Epithelial cell of prostate (primary cell): ENCODE data around the gene MED26.
A peak's percentile ranks its signal among the peaks of the same experiment; 100 is the strongest.
"Not testable (repeated sequence)": the region's sequence is repeated elsewhere in the genome, so short reads cannot be mapped to it uniquely, and the experiment has no call there.

Source experiments
- DNase-seq: peaks from one replicate; pipeline ENCODE4 v3.0.0-alpha.2; 2011; ENCODE audit warnings: low read depth, low spot score
- H3K27ac ChIP-seq: fragments of 450-650 bp; 2 replicates; pipeline ENCODE4 v1.5.1; 2017; ENCODE audit warnings: mild to moderate bottlenecking

Gene MED26

GRCh38 chr19:16579381-16579780 is 48.6 kb downstream of the MED26 start:
- no peak for DNase-seq
- peak overlapping the region; percentile 14 for H3K27ac ChIP-seq

DNA sequence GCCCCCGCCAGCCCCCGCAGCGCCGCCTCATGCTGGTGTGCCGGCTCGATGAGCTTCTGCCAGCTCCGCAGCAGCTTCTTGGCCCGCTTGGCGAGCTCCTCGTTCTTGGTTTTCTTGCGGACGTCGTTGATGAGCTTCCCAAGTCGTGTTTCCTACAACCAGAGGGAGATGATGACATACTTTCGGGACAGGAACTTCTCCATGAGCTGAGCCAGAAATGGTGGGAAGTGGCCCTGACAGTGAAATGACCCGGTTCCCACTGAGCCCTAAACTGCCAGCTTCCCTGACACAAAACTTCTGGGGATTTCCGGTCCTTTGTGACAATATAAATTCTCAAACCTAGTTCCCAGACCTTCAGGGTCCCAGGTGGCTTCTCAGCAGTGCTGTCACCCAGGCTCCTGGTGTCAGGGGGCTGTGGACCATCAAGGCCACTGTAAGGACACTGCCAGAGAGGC is 50.4 kb downstream of the MED26 start:
- no peak for DNase-seq
- H3K27ac ChIP-seq = no peak overlapping the region

DNA sequence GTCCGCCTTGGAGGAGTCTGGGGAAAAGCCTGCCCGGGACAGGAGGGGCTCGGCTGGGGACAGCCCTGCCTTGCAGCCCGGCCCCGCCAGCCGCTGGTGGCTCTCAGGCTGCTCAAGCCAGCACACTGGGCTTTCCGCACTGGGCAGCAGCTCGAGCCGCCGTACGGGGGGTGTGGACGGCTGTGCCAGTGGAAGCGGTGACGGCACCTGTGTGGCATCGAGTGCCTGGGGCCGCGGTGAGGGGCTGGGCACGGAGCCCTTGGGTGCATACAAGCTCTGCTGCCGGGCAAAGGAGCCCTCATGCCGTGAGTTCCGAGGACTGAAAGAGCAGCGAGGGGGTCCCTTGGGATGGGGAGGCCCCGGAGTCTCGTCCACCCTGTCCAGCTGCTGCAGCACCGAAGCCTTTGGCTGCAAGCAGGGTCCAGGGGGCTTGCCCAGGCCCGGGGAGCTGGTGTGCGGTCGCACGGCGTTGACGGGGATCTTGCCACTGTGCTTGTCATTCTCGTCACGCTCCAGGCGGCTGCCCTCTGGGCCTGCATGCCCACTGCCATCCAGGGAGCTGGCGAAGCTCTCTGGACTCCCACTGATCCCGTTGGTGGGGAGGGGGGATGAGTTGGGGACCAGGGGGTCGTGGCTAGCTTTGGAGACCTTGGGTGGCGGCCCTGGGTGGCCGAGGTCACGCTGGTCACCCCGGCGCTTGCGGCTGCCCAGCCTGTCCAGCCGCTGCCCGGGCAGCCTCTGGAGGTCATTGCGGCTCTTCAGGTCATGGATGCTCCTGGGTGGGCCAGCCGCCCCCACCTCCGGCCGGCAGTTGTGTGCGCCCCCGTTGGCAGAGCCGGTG is 51.1 kb downstream of the MED26 start:
- H3K27ac ChIP-seq = no peak overlapping the region

GRCh38 chr19:16575861-16576689 is 51.9 kb downstream of the MED26 start:
- no peak for DNase-seq
- no peak overlapping the region for H3K27ac ChIP-seq

More for the DNA sequence above, 51.1 kb downstream of the MED26 start:
- DNase-seq = no peak

GRCh38 chr19:16575282-16575681 is 52.7 kb downstream of the MED26 start:
- H3K27ac ChIP-seq = no peak overlapping the region
- DNase-seq = no peak

- H3K27ac ChIP-seq = no peak overlapping the region
- DNase-seq = no peak
These were observed 54.1 kb downstream of the MED26 start for GRCh38 chr19:16573925-16574324.

GRCh38 chr19:16573296-16573695 is 54.7 kb downstream of the MED26 start:
- DNase-seq = no peak
- peak overlapping the region; percentile 88 for H3K27ac ChIP-seq

DNA sequence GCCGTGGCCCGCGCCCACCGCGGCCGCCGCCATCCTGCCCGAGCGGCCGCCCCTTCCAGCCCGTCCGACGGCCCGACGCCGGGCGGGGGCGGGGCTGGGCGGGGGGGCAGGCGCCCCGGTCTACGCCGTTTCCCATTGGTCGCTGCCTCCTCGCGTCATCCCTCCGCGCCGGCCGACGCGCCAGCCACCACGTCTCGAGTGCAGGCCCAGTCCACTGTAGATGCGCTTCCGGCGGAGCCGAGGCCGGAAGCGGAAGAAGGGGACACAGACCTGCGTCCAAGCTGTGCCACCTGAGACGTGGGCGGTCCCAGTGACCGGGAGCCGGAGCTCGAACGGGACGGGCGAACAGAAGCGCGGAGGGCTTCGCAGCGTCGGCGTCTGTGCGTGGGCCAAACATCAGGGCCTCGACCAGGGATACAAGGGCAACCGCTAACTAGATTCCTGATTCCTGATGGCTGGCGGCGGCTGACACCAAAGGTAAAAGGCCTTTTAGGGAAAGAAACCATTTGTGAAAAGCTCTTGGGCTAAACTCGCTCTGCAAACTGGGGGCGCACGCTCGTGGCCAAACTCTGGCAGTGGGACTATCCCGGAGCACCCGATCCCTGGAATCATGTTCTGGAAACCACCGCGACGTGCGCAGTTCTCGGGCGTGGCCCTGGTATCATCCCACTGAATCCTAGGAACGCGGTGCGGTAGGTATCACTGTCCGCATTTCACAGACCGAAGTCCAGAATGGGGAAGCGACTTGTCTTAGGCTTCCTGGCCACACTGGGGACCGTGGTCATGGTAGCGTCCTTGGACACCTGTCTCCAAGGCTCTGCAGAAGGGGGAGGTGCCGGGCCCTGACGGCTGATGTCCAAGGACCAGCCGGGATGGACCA is 55.4 kb downstream of the MED26 start, which contains the start of gene SLC35E1:
Gene SLC35E1, minus strand, starts transcription at position 84 of the 880 bp plus-strand sequence. Its CDS starts 51 bp downstream, at position 33.
- peak; percentile 80 for DNase-seq
- peak within 1 kb of the TSS; percentile 88 for H3K27ac ChIP-seq

GRCh38 chr19:16571822-16572331 is 56.1 kb downstream of the MED26 start:
- H3K27ac ChIP-seq = peak overlapping the region; percentile 88
- no peak for DNase-seq

DNA sequence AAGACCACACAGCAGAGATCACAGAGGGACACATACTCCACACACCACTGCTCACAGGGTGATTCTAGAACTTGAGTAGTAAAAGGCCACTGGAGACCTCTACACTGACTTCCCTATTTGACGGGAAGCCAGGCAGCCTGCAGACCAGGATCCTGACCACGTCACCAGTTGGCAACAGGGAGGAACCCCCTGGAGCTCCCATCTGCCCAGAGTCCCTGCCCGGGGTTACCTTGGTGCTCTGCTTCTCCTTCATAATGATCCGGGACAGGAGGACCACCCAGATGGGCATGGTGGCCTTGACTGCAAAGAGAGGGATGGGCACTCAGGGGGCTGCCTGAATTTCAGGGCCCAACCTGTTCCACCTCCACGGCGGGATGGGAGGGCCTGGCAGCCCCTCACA is 56.7 kb downstream of the MED26 start:
- DNase-seq = no peak
- peak overlapping the region; percentile 88 for H3K27ac ChIP-seq

DNA sequence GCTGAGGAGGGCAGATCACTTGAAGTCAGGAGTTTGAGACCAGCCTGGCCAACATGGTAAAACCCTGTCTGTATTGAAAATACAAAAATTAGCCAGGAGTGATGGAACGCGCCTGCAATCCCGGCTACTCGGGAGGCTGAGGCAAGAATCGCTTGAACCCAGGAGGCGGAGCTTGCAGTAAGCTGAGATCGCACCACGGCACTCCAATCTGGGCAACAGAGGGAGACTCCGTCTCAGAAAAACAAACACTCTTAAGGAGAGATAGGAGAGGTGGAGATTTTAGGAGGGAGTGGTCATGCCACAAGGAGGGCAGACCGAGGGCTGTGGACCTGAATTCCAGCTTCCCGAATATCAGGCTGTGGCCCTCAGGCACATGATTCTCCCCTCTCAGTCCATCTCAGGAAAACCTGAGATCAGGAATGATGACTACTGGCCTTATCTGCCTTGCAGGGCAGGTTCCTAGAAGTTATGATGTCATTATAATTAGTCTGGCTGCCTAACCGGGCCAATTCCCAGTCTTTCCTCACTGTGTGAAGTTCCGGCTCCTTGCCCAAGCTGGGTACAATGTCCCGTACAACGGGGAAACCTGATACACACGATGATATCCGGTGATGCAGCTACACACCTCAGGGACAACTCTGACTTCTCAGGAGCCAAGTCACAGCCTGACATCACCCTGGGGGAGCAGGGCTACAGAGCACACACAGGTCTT is 58.2 kb downstream of the MED26 start:
- H3K27ac ChIP-seq = peak overlapping the region; percentile 88
- no peak for DNase-seq

DNA sequence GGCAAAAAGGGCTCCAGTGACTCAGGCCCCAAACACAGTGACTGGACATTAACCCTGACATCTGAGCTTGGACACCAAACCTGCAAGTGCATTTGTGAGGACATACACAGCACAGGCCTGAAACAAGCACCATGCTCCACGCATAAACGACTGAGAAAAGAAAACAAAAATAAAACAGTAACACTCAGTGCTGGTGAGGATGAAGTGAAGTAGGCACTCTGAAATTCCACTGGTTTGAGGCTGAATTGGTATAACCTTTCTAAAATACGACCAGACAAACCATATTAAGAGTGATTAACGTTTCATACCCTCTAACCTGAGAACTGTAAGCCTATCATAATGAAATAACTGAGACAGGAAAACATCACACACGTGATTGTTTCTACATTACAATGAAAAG is 61.3 kb downstream of the MED26 start:
- DNase-seq = no peak
- H3K27ac ChIP-seq = no peak overlapping the region

- no peak overlapping the region for H3K27ac ChIP-seq
- DNase-seq = no peak
These were observed 61.8 kb downstream of the MED26 start for GRCh38 chr19:16566161-16566560.

DNA sequence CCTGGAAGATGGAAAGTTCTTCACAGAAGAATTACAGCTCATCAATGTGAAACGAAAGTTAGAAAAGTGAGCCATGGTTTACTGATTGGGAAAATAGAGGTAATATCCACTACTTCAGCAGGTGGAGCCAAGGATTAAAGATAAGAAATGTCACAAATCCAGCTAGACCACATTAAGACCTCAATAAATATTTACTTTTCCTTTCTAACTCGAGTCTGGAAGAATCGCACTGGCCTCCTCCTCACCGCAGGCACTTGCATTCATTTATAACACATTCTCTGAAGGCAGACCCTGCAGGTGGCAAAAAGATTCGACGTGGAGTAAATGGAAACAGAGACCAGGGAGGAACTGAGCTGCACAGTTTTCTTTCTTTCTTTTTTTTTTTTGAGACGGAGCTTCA is 63.2 kb downstream of the MED26 start:
- no peak for DNase-seq
- H3K27ac ChIP-seq = no peak overlapping the region

GRCh38 chr19:16562608-16563025 is 65.4 kb downstream of the MED26 start:
- H3K27ac ChIP-seq = no peak overlapping the region
- DNase-seq = no peak

- H3K27ac ChIP-seq = no peak overlapping the region
- DNase-seq = no peak
These were observed 66.6 kb downstream of the MED26 start for GRCh38 chr19:16561382-16561781.

GRCh38 chr19:16559780-16560276 is 68.2 kb downstream of the MED26 start:
- no peak overlapping the region for H3K27ac ChIP-seq
- DNase-seq = no peak

DNA sequence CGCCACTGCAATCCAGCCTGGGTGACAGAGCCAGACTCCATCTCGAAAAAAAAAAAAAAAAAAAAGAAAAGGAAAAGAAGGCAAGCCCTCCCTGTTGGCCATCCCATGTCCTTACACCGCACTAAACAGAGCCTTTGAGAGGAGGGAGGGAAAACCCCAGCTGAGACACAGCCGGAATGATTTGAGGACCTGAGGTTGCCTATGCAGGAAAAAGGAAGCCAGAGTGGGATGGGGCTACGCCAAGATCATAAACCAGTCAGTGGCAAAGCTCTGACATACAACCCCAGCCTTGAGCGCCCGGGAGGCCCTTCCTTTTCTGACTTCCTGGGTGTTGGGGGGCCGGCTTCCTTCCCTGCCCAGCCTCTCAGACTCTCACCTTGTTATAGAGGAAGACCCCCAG is 73.2 kb downstream of the MED26 start:
- DNase-seq = no peak
- H3K27ac ChIP-seq = no peak overlapping the region

DNA sequence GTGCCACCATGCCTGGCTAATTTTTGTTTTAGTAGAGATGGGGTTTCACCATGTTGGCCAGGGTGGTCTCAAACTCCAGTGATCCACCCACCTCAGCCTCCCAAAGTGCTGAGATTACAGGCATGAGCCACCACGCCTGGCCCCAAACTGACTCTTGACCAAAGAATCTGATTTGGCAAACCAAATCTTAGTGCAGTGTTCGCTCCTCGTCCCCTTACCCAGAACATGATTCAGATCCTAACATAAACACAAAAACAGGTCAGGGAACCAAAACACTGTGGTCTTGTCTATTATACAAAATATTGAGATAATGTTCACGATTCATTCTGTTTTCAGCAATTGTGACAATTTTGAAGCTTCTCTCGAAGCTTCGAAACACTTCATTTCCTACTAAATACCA is 76.1 kb downstream of the MED26 start:
- H3K27ac ChIP-seq, DNase-seq: not testable (repeated sequence)
